NCI-H187 (cell line): ENCODE results near the gene DGKD.

Experiments
- DNase-seq, 2 experiments: peaks; one replicate each; lab custom pipeline; 2025; lab: John Stamatoyannopoulos, UW

The DGKD gene

DNA sequence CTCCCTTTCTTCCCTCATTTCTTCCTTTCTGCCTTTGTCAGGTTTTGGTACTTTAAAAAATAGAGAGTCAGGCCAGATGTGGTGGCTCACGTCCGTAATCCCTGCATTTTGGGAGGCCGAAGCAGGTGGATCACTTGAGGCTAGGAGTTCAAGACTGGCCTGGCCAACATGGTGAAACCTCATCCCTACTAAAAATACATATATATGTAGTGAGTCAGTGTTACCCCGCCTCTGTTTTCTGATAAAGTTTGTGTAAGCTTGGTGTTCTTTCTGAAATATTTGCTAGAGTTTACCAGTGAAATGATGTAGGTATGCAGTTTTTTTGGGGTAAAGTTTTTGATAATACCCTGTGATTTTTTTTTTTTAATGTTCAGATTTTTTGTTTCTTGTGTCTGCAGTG is 58.8 kb downstream of the DGKD start:
- DNase-seq = no peak

DNA sequence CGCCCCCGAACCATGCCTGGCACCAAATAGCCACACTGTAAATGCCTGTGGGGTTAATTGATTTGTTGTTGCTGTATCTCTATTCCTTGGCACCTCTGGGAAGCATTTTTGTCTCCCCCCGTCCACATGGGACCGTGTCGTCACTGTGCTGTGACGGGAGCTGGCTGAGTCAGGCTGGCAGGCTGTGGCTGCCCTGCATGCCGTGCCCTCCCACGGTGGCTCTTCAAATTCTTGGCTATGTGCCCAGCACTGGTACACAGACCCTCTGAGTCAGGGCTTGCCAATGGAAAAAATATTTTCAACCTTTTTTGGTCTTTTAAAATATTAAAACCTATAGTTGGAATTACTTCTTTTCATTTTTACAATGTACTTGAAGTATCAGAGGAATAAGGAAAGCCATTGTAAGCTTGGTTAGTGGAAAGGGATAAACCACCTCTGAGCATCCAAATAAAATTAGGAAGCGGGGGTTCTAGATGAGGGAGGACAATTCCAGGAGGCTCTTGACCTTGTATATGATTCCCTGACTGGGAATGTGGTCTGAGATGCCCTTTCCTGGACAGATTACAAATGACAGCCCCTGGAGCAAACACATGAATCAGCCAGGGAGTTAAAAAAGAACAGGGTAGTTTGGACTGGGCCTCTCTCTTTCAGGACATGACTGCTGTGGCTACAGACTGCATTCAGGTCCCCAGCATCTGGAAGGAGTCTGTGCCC is 59.4 kb downstream of the DGKD start:
- DNase-seq = no peak

DNA sequence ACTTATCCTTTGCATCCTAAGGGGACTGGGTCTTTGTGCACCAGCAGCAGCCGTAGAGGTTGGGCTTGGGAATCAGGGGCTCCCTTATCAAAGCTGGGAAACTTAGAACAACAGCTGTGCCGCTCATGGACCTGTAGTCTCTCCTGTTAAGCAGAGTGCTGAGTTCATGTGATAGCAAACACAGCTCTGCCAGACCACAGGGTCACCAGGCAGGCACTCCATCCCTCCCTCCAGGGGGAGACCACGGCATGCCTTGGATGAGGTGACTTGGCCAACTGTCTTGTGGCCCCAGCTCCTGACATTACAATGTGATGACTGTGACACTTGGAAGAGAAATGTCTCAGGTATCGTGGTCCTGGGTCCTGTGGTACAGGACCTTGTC is 60.0 kb downstream of the DGKD start:
- no peak for DNase-seq

DNA sequence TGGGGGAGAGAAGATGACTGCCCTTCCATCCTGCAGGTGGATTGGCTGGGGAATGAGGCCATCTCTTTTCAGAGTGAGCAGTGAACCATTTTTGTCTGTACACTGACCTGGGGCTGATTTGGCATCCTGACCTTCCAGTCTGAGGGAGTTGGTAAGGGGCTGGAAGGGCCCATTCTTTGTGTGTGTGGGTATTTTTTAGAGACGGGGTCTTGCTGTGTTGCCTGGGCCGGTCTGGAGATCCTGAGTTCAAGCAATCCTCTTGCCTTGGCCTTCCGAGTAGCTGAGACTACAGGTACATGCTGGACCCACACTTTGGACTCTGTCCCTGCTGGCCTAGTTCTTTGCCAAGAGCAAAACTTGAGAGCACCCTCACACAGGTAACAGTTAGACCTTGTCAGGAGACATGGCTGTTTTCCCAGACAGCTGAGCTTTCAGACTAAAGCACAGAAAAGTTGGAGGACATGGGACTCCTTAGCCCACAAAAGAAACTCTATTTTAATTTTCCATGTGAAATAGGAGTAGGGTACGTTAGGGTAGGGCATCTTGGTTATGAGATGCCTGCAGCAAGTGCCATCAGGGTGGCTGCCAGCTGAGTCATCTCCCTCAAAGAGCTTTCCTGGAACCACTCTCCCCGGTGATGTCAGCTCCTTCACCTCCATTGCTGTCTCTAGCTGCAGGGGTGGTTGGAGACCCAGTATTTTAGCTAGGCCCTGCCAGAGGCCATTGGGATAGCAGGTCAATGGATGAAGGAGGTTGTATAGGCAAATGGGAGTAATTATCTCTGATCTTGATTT is 60.7 kb downstream of the DGKD start:
- DNase-seq = no peak

DNA sequence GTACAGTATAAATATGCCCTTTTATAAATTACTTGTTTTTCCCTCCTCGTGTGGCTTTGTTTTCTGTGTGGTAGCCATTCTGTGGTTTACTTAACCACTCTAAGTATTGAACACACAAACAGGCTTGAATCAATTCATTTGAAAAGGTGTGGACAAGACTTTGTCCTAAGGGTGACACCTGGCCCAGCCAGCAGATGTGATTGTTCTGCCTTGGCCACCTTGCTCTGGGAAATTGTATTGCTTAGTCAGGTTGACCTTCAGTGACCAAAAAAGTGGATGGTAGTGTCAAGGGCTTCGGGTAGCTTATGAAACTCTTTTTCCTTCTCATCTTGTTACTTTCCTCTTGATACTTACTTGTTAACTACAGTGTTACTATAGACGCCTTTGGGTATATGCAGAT is 61.9 kb downstream of the DGKD start:
- DNase-seq = no peak

DNA sequence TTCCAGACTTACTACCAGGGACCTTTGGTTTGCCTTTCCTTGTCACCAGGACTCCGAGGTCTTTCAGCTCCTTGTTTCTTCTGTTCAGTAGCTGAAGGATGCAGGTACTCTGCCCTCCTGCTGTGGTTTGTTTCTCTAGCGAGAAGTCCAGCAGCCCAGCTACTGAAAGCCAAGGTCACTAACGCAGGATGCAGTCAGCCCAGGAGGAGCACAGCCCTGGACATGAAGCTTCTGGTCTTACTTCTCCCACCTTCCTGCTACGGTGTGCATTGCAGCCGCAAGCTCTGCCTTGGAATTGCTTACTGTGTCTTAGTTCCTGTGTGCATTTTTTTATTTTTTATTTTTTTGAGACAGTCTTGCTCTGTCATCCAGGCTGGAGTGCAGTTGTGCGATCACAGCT is 62.4 kb downstream of the DGKD start:
- no peak for DNase-seq

DNA sequence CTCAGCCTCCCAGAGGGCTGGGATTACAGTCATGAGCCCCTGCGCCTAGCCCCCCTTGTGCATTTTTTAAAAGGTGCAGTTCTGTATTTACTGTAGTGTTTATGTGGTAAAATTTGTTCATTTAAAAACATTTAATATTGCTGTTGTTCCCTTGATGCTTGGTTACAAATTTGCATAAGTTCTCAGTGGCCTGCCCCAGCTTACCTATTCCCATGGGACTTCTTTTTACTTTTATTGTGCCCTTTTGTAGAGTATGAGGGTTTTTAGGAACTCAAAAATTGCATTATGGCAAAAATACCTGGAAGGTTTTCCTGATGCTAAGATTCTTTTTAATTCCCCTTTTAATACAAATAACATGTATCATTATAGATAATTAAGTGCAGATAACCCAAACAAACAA is 63.0 kb downstream of the DGKD start:
- no peak for DNase-seq

DNA sequence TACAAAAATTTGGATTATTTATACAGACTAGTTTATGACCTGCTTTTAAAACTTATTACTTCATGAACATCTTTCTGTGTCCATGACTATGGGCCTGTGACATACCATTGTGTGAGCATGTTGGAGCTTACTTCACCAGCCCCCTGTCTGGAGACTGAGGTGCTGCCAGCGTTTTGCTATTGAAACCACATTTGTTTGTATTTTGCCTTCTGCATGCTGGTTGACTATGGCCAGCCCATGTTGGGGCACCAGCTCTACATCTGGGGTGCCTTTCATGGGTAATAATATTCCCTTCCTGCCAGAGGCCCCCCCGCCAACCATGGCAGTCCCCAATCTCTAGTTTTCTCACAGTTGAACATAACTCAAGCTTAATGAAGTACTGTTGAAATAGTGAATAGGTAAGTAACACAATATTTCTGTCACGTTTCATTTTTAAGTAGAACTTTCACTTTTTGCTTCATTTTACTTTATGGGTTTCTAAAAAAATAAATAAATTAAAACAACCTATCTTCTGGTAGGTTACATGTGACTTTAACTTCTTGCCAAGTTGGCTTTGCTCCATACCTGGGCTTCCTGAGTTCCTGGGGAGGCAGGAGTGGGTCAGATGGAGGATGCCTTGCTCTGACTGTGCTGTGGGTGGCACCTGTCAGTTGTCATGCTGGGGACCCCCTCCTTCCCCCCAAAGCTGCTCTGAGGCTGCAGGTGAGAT is 63.9 kb downstream of the DGKD start:
- DNase-seq = no peak

DNA sequence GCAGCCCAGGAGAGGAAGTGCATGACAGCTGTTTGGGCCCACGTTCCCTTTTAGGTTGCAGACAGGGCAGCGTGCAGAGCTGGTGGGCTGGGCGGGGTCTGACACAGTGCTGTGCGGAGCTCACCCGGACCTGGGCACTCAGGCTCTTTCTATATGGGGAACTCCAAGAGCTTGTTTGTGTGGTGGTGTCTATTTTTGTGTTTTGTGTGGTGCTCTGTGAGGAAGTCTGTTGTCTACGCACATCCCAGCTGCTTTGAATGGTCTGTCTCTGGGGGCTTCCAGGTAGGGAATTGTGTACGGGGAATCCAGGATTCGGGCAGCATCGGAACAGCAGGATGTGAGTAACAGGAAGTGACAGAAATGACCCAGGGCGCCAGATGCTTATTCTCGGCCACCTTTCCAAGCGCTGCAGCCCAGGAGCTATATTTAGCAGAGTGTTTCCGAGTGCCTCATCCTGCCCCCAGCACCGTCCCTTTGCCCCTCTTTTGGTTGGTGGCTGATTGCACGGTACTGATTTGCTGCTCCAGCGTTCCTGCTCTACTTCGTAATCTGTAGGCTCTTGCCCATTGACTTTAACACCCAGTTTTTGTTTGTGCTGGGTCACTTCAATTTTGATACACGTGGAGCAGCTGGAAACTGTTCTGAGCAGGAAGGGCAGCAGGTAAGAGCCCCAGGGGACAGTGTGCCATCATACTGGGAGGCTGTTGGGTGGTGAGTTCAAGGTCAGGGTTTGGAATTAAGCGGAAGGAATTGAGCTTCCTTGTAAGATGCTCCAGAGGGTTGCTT is 64.7 kb downstream of the DGKD start:
- DNase-seq = no peak

DNA sequence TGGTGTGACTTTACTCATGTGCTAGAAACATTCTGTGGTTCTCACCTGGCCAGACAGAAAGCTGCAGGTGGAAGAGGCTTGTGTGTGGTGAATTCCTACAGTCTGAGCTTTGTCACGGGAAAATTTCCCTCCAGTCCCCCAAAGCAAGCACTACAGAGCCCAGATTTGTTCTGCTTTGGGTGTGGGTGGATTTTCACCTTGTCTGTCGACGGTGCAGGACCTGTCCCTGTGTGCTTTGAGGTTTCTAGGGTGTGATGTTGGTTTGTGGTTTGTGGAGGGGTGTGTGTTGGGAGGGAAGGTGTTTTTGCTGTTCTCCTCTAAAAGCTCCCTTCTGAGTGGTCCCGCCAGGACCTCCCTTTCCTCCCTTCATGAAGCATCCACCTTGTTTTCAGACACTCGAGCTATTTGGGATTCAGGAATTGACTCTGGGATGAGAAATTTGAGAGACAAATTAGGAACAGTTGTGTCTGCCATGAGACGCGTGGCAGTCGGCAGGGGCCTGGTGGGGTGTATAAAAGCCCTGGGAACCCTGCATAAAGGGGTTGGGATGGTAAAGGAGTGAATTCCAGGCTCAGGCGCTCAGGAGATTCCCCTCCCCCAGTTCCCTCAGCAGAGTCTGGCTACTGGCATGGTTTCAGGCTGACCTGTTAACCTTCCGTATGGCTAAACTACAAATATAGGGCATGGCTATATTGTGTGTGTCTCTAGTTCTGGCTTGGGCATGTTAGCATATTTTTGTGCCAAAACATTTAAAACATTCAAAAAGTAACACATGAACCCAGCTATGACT is 65.5 kb downstream of the DGKD start:
- DNase-seq = no peak

DNA sequence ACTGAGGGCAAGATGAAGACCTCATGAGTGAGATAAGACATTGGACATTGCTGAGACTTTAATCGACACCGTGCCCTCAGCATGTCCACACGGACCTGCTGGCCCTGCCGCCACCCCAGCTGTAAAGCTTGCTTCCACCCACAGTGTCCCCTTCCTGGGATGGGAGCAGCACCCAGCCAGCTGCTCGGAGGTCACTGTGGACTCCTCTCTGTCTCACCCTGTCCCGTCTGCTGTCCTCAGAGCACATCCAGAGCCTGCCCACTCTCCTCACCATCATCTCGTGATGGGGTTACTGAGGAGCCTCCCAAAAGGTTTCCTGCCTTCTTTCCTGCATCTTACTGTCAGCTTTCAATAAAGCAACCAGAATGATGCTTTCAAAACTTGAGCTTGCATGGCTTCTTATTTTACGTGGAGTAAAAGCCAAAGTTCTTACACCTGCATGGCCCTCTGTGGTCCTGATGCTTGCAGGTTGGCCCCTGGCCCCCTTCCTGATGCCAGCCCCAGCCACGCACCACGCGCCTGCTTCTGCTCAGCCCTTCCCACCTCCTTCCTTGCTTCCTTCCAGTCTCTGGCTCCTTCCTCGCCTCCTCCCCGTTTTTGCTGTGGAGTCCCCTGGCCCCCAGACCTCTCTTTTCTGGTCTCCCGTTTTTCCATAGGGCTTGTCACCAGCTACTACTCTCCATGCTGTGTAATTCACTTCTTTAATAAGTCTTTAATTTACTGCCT is 67.0 kb downstream of the DGKD start:
- DNase-seq = no peak

DNA sequence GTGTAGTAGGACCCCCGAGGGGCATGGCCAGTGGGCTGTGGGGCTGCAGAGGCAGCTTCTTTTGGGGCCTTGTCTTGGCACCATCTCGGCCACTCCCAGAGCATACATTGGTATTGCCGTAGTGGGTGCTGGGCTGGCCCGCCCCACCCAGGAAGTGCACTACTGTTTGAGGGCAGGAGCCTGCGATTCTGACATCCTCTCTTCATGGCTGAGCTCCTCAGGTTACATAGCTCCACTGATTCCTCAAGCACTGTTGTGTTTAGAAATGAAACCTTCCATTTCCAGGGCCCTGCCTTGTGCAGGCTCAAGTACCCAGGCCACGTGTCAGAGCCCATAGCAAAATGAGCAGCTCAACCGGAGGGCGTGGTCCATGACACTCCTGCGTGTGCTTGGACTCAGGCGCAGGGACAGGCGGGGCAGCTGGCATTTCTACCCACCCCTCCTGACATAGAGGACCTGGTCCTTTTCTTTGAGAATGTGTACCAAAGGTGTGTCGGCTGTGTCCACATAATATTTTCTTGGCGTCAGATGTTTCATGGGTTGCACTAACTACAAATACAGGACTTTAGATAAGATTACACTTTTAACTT is 67.9 kb downstream of the DGKD start:
- DNase-seq = peak; percentile 7 to 62

DNA sequence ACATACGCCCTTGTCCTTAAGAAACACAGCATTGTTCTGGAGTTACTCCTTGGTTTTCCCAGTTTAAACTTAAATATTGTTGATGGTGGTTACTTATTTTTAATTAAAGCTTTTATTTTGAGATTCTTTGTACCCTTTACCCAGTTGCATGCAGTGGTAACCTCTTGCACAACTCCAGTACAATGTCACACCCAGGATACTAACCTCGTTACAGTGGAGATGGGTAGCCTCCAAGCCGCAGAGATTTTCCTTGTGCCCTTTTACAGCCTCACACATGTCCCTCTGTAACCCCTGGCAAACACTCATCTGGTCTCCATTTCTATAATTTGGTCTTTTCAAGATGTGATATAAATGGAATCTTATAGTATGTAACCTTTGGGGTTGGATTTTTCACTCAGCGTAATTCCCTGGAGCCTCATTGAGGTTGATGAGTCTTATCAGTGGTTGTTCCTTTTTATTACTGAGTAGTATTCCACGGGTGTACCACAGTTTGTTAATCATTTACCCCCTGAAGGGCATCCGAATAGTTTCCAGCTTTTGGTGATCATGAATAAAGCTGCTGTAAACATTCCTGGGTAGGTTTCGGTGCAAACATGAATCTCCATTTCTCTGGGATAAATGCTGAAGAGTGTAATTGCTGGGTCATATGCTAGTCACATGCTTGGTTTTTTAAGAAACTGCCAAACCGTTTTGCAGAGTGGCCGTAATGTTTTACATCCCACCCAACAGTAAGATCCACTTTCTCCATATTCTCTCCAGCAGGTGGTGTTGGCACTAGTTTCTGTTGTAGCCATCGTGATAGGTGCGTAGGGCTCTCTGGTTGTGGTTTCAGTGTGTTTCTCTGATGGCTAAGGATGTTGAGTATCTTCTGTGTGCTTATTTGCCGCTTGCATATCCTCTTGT is 68.6 kb downstream of the DGKD start:
- DNase-seq = no peak

DNA sequence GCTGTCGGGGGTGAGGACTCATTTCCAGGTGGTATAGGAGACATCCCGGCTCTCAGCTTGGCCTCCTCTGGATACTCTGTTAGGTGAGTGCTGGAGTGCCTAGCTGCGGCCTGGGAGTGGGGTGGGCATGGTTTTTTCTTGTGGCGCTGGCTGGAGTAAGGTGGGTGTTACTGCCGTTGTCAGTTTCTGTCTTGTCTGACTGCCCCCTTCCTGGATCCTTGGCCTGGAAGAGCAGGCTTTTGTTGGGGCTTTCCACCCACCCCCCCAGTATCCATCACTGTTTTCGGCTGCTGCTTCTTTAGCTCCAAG is 69.2 kb downstream of the DGKD start:
- DNase-seq = no peak

DNA sequence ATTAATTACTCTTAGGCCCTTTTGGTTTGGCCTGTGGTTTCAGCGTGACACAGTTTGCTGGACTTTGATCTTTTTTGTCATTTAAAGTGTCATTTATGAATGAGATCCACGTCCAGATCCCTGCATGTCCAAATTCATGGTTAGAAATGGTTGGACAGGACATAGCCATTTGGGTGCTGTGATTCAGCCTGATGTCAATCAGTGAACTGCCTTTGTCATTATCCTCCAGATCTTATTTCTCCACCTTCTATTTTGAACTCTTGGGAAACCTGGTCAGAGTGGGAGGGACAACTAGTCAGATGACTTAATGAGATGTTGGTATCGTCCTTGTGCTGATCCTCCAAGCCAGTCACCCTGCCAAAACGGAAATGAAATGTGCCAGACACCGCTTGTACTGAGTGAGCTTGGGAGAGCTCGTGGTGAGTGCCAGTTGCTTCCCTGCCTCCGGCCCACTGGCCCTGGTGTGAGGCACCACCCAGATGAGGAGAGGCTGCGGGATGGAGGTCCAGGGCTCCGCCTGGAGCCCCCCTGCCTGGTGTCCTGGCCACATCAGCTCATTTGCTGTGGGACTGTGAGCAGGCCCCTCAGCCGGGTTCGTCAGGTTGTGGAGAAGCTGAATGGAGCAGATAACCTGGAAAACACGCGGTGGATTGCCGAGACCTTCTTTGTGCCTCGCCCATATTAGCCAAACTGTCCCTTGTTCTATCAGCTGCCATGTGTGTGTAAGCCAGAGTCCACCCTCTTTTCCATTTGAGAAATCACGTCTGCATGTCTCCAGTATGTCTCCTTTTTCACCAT is 70.1 kb downstream of the DGKD start:
- DNase-seq = no peak

DNA sequence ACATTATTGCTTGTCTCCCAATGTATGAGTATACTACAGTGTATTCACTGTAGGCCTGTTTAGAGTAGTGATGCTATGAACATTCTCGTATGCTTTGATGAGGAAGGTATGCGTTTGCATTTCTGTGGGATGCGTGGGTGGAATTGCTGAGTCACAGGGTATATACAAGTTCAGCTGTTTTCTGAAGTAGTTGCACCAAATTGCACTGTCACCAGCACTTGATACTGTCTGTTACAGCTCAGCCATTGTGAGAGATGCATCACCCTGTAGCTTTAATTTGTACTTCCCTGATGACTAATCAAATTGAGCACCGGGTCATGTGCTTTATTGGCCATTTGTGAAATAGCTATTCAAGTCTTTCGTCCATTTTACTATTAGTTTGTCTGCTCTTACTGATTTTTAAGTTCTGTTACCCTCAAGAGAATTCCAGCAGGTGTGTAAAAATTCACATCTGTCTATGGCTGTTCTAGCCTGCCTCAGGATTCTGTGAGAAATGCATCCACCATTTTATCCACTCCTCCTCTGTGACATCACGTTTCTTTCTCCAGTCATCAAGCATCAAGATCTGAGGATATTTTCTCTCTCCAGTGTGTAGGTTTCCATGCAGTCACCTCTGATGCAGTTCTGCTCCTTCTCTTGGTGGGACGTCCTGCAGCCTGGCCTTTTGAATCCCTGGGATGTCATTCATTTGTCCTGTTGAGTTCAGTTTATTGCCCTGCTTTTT is 72.5 kb downstream of the DGKD start:
- no peak for DNase-seq

DNA sequence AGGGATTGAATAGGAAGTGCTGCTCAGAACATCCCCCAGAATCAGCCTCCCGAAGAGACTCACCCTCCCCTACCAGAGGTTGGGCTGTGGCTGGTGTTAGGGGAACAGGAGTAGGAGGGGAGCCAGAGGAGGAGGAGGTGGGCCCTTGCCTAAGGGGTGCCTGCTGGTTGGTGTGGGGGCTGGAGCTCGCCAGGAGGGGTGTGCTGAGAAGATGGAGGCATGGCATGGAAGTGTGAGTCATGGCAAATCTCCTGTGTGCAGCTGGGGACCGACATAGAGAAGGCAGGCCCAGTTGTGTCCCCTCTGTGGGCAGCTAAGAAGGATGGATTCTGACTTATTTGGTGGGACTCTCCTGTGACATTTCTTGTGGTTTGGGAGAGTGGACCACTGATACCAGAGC is 73.7 kb downstream of the DGKD start:
- no peak for DNase-seq

DNA sequence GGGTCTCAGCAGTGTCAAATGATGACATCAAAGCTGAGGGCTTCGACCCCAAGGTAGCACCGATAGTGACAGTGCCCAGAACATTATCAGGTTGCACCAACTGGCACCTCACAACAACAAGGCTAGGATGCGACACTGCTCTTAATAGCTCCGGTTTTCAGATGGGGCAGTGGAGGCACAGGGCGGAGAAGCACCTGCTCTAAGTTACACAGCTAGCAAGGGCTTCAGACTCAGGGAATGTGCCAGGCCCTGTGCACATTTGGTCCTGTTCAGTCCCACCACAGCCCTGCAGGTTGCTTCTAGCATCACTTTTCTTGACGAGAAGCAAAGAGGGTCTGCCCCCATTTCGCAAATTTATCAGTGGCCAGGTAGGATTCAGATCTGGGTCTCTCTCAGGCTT is 74.1 kb downstream of the DGKD start:
- no peak for DNase-seq
